Ectodermal cell (in vitro differentiated cells): ENCODE measurements around the gene TMEM60.

ENCODE experiments used
- H3K27ac ChIP-seq: 2 replicates; pipeline ENCODE4 v1.7.0; 2013; ENCODE audit warnings: mild to moderate bottlenecking, low read depth, low read length; ENCODE audit not compliant: insufficient read depth, poor library complexity, severe bottlenecking
- H3K27me3 ChIP-seq: 2 replicates; pipeline ENCODE4 v1.7.0; 2013; ENCODE audit warnings: mild to moderate bottlenecking, low read length; ENCODE audit not compliant: insufficient read depth, control insufficient read depth, poor library complexity, severe bottlenecking
- H3K36me3 ChIP-seq: one replicate; pipeline ENCODE4 v1.7.0; 2013; ENCODE audit warnings: low read length; ENCODE audit not compliant: control insufficient read depth, insufficient read depth
- H3K4me1 ChIP-seq: one replicate; pipeline ENCODE4 v1.7.0; 2013; ENCODE audit warnings: low read length; ENCODE audit not compliant: control insufficient read depth, insufficient read depth
- H3K4me3 ChIP-seq: 2 replicates; pipeline ENCODE4 v1.7.0; 2013; ENCODE audit warnings: low read depth, low read length, control low read depth; ENCODE audit not compliant: insufficient read depth
- H3K9me3 ChIP-seq: 2 replicates; pipeline ENCODE4 v1.7.0; 2013; ENCODE audit warnings: mild to moderate bottlenecking, low read length, moderate library complexity; ENCODE audit not compliant: control insufficient read depth
- WGBS, 2 experiments: methylation state at CpG; one replicate each; pipeline ENCODE4 v1.1.7; 2013; ENCODE audit warnings: missing lambda C conversion rate in 2 of 2; 5-methylcytosine and 5-hydroxymethylcytosine counted together

The TMEM60 gene

GRCh38 chr7:77782383-77782782, 15.9 kb downstream of the TMEM60 start:
- Histone ChIP-seq H3K36me3 (peaks cover 26% of the 10 kb centered on the region), H3K27ac (no peak overlapping the region), H3K4me1 (no peaks in the 10 kb centered on the region), H3K9me3 (no peaks in the 10 kb centered on the region), H3K4me3 (no peak overlapping the region), H3K27me3 (no peaks in the 10 kb centered on the region)
- 95 to 100% methylated on average over 3 to 4 of the region's 4 CpGs for WGBS, 2 experiments

- H3K4me3 ChIP-seq = no peak overlapping the region
- no peaks in the 10 kb centered on the region for H3K27me3 ChIP-seq
- H3K27ac ChIP-seq = peak overlapping the region; percentile 9
- H3K36me3 ChIP-seq = peaks cover 24% of the 10 kb centered on the region
- 96 to 98% methylated on average over 1 to 2 of the region's 2 CpGs for WGBS, 2 experiments
- no peaks in the 10 kb centered on the region for H3K9me3 ChIP-seq
- H3K4me1 ChIP-seq = no peaks in the 10 kb centered on the region
Measured at GRCh38 chr7:77778535-77778934, 19.7 kb downstream of the TMEM60 start.

- Histone ChIP-seq H3K4me1 (no peaks in the 10 kb centered on the region), H3K27me3 (no peaks in the 10 kb centered on the region), H3K27ac (no peak overlapping the region), H3K36me3 (peaks cover 20% of the 10 kb centered on the region), H3K9me3 (no peaks in the 10 kb centered on the region), H3K4me3 (no peak overlapping the region)
Measured at GRCh38 chr7:77771901-77772300, 26.3 kb downstream of the TMEM60 start.

DNA sequence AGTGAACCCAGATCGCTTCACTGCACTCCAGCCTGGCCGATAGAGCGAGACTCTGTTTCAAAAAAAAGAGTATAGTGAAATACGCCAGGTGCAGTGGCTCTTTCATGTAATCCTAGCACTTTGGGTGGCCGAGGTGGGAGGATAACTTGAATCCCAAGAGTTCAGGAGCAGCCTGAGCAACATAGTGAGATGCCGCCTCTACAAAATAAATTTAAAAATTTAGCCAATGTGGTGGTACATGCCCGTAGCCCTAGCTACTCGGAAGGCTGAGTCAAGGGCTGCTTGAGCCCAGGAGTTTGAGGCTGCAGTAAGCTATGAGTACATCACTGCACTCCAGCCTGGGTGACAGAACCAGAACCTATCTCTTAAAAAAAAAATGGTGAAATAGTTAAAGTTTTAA, 27.9 kb downstream of the TMEM60 start:
- H3K27me3 ChIP-seq = no peaks in the 10 kb centered on the region
- no peak overlapping the region for H3K27ac ChIP-seq
- no peak overlapping the region for H3K4me3 ChIP-seq
- peaks cover 13% of the 10 kb centered on the region for H3K36me3 ChIP-seq
- H3K4me1 ChIP-seq = no peaks in the 10 kb centered on the region
- WGBS, 2 experiments = 82 to 86% methylated on average over 8 of the region's 8 CpGs
- H3K9me3 ChIP-seq = no peaks in the 10 kb centered on the region

DNA sequence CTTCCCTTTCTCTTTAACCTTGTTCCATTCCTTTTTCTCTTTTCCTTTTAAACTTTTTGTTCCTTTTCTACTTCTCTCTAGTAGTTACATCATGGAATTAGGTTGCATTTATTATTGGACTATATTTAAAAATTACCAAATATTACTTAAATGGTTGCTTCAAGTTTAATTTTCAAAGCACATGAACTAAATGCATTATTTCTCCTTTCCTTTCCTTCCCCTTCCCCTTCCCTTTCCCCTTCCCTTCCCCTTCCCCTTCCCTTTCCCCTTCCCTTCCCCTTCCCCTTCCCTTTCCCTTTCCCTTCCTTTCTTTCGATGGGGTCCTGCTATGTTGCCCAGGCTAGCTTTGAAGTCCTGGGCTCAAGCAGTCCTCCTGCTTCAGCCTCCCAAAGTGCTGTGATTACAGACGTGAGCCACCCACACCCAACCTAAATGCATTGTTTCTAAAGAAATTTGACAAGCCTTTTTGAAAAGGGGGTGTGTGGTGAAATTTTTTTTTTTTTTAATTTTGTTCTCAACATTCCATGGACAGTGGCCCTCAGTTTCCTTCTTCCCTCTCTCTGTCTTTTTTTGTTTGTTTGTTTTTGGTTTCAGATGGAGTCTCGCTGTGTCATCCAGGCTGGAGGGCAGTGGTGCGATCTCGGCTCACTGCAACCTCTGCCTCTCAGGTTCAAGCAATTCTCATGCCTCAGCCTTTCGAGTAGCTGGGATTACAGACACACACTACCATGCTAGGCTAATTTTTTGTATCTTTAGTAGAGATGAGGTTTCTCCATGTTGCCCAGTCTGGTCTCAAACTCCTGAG, 31.2 kb downstream of the TMEM60 start:
- Histone ChIP-seq H3K27ac (no peak overlapping the region), H3K36me3 (peaks cover 3% of the 10 kb centered on the region), H3K4me1 (no peaks in the 10 kb centered on the region), H3K27me3 (no peaks in the 10 kb centered on the region), H3K9me3 (no peaks in the 10 kb centered on the region), H3K4me3 (no peak overlapping the region)
- 91 to 92% methylated on average over 6 of the region's 6 CpGs for WGBS, 2 experiments

- Histone ChIP-seq H3K4me1 (no peaks in the 10 kb centered on the region), H3K36me3 (peaks cover 3% of the 10 kb centered on the region), H3K27me3 (no peaks in the 10 kb centered on the region), H3K4me3 (no peak overlapping the region), H3K27ac (no peak overlapping the region), H3K9me3 (no peaks in the 10 kb centered on the region)
- 91 to 97% methylated on average over 4 of the region's 4 CpGs for WGBS, 2 experiments
Measured at GRCh38 chr7:77765906-77766800, 32.1 kb downstream of the TMEM60 start.

- H3K27ac ChIP-seq = no peak overlapping the region
- H3K36me3 ChIP-seq = peaks cover 3% of the 10 kb centered on the region
- no peaks in the 10 kb centered on the region for H3K9me3 ChIP-seq
- H3K4me3 ChIP-seq = no peak overlapping the region
- no peaks in the 10 kb centered on the region for H3K27me3 ChIP-seq
- 93 to 98% methylated on average over 3 of the region's 3 CpGs for WGBS, 2 experiments
- no peaks in the 10 kb centered on the region for H3K4me1 ChIP-seq
Measured at GRCh38 chr7:77765481-77765880, 32.8 kb downstream of the TMEM60 start.

GRCh38 chr7:77760809-77761453, 37.3 kb downstream of the TMEM60 start:
- Histone ChIP-seq H3K4me1 (no peaks in the 10 kb centered on the region), H3K27me3 (no peaks in the 10 kb centered on the region), H3K36me3 (no peaks in the 10 kb centered on the region), H3K27ac (no peak overlapping the region), H3K4me3 (no peak overlapping the region), H3K9me3 (no peaks in the 10 kb centered on the region)
- 91 to 98% methylated on average over 7 to 8 of the region's 10 CpGs for WGBS, 2 experiments

- no peaks in the 10 kb centered on the region for H3K27me3 ChIP-seq
- H3K4me3 ChIP-seq = no peak overlapping the region
- no peaks in the 10 kb centered on the region for H3K9me3 ChIP-seq
- no peaks in the 10 kb centered on the region for H3K4me1 ChIP-seq
- no peaks in the 10 kb centered on the region for H3K36me3 ChIP-seq
- WGBS, 2 experiments = 14 to 34% methylated on average over 3 of the region's 3 CpGs
- no peak overlapping the region for H3K27ac ChIP-seq
Measured at GRCh38 chr7:77759294-77759889, 38.8 kb downstream of the TMEM60 start.
